ENCODE results near the gene TAC1.

- TF ChIP-seq CTCF (conservative IDR thresholded peaks at IDR 0.05; ENCODE audit: low read depth, low read length) (no peak), MXI1 (IDR thresholded peaks at IDR 0.05; ENCODE audit: borderline replicate concordance, low read depth, low read length) (no peak), POLR2A (IDR thresholded peaks at IDR 0.05; ENCODE audit: low read depth, low read length) (no peak), MAZ (IDR thresholded peaks at IDR 0.05; ENCODE audit: borderline replicate concordance, low read depth, low read length) (no peak), RCOR1 (IDR thresholded peaks at IDR 0.05; ENCODE audit: insufficient replicate concordance, low read length) (no peak), RFX5 (IDR thresholded peaks at IDR 0.05; ENCODE audit: low read depth, low read length) (no peak), CEBPB (IDR thresholded peaks at IDR 0.05; ENCODE audit: low read depth, low read length) (no peak)
Measured at GRCh38 chr7:97732565-97733275, 834 bp downstream of the TAC1 start.
